HG02678 (cell line): Measurements from ENCODE around the gene MSLN.
A peak's percentile ranks its signal among the peaks of the same experiment; 100 is the strongest.
"Not testable (repeated sequence)": the region's sequence is repeated elsewhere in the genome, so short reads cannot be mapped to it uniquely, and the experiment has no call there.

Experiments used
- ATAC-seq: cut with Tn5 transposase; IDR thresholded peaks from one replicate; pipeline ENCODE4 v1.9.1; 2021; ENCODE audit warnings: mild to moderate bottlenecking, moderate library complexity; ENCODE audit not compliant: unreplicated experiment

MSLN gene

DNA sequence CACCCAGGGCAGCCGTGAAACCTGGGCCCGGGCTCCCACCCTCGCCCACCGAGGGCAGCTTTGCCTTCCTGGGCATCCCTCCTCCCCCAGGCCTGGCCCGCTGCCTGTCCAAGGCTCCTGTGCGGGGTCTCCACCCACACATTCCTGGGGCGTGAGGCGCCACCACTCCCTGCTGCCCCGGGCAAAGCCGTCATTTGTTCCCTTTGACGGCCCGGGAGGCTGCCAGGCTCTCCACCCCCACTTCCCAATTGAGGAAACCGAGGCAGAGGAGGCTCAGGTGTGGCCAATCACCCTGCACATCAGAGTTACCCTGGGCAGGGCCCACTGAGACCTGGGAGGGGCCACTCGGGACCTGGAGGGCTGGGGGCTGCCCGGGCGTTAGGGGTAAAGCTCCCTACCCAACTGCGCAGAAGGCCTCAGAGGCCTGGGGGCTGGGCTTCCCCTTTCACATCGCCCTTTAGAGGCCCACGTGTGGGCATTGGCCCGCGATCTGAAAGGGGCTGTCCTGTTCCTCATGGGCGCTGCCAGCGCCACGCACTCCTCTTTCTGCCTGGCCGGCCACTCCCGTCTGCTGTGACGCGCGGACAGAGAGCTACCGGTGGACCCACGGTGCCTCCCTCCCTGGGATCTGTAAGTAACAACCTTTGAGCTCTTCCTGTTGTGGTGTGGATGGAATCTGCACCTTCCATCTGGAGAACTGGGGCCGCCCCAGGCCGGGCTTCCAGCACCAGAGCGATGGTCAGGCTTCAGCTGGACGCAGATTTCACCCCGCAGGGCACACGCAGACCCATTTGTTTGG, at the start of gene MSLN:
Gene MSLN, plus strand, starts transcription at position 190 of the 799 bp plus-strand sequence. CDS start 1,947 bp downstream, outside the sequence.
- ATAC-seq, result no peak

- no peak for ATAC-seq
Observed at GRCh38 chr16:711084-711483, 49.5 kb upstream of the MSLN start.

DNA sequence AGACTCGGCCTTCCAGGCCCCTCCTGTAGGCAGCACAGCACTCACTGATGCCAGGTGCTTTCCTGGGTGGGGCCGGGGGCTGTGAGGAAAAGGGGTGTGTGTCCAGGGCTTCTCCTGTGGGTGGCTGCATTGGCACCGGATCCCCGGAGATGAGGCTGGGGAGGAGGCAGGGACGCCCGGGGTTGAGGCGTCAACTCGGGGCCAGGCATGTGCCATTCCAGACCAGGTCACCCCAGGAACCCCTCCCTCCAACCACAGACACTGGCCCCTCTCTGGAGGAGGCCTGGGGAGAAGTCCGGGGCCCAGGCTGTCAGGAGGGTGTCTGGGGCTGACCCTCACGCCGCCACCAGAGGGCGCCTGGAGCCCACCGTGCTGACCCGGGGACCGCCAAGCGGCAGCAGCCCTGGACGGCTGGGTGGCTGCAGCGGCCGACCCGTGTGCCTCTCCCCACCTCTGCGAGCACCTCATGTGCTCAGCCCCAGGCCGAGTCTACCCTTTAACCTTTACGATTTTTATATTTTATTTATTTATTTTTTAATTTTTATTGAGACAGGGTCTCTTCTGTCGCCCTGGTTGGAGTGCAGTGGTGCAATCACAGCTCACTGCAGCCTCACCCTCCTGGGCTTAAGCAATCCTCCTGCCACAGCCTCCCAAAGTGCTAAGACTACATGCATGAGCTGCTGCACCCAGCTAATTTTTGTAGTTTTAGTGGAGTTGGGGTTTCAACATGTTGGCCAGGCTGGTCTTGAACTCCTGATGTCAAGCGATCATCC, 48.8 kb upstream of the MSLN start:
- ATAC-seq, result no peak

DNA sequence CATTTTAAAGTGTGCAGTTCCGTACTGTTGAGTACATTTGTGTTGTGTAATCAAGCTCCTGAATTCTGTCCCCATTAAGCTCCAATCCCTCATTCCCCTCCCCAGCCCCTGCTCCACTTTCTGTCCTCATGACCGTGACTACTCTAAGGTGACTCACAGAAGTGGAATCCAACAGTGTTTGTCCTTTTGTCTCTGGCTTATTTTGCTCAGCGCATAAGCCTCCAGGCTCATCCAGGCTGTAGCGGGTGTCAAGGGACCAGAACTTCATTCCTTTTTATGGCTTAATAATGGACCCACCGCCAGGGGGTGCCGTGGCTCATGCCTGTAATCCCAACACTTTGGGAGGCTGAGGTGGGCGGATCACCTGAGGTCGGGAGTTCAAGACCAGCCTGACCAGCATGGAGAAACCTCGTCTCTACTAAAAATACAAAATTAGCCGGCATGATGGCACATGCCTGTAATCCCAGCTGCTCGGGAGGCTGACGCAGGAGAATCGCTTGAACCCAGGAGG, 47.7 kb upstream of the MSLN start:
- ATAC-seq, result not testable (repeated sequence)

- no peak for ATAC-seq
Observed at GRCh38 chr16:714079-714478, 46.5 kb upstream of the MSLN start.

GRCh38 chr16:714558-715476, 45.7 kb upstream of the MSLN start, which contains the start of gene METRN:
METRN (plus strand) TSS chr16:715118; CDS start chr16:715290, 172 bp downstream.
- peak; percentile 84 for ATAC-seq

- peak; percentile 15 for ATAC-seq
Observed at GRCh38 chr16:715477-716199, 44.9 kb upstream of the MSLN start.

- ATAC-seq, result no peak
Observed at GRCh38 chr16:716200-716568, 44.4 kb upstream of the MSLN start.

DNA sequence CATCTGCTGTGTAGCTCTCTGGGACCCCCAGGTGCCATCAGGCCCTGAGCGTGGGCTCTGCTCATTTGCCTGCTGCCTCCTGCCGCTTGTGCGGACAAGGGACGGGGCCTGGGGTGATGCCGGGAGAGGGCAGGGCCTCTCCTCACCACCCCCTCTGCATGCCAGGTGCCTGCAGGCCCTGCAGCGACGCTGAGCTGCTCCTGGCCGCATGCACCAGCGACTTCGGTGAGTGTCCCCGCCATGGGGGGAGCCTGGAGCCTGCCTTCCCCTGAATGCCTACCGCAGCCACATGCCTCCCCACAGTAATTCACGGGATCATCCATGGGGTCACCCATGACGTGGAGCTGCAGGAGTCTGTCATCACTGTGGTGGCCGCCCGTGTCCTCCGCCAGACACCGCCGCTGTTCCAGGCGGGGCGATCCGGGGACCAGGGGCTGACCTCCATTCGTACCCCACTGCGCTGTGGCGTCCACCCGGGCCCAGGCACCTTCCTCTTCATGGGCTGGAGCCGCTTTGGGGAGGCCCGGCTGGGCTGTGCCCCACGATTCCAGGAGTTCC, 43.7 kb upstream of the MSLN start:
- ATAC-seq, result no peak

DNA sequence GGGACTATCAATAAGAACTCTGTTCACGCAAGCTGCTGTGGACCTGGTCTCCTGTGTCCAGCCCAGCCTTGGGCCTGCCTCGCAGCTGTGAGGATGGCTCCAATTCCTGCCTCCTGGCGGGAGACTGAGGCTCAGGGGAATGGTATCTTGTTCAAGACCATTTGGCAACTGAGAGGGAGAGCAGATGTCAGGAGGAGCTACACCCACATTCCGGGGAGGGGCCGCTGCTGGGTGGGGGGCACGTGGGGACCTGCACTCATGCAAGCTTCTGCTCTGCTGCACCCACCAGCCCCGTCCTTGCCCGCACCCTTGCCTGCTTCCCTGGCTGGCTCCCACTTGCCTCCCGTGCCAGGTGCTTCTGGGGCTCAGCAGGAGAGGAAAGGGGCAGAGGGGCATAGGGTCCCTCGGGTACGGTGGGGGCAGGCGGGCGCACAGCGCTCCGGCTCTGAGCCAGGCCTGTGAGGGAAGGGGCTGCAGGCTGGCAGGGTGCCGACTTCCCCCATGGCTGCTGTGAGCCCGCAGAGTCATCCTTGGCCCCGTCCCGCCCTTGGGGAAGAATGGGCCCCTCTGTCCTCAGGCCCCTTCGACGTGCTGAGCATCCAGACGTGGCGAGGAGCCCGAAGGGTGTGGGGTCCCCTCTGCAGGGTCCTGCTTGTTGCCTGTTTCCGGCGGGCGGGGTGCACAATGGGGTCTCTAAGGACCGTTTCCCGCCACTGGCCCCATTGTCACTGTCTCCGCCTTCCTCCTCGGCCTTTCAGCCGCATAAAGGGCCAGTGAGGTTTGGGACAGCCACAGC, 42.9 kb upstream of the MSLN start:
- ATAC-seq, result no peak

- ATAC-seq, result no peak
Observed at GRCh38 chr16:718389-718788, 42.1 kb upstream of the MSLN start.

DNA sequence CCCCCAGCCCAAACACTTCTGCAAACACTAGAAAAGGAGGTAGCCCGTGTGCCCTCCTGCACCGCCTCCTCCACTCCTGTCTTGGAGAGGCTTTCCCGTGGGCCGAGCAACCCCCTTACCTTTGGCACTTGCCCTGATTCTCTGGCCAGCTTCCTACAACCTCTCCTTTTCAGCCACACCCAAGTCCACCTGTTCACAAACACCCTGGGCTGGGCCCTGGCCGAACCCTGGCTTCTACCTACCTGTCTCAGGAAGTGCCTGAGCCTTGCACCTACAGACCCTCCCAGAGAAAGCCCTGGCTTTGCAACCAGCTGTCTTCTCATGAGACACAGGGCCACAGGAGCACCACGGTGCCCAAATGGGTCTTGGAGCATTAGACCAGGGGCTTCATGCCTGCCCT, 41.6 kb upstream of the MSLN start:
- ATAC-seq, result no peak

- ATAC-seq, result no peak
Observed at GRCh38 chr16:719815-720446, 40.6 kb upstream of the MSLN start.

DNA sequence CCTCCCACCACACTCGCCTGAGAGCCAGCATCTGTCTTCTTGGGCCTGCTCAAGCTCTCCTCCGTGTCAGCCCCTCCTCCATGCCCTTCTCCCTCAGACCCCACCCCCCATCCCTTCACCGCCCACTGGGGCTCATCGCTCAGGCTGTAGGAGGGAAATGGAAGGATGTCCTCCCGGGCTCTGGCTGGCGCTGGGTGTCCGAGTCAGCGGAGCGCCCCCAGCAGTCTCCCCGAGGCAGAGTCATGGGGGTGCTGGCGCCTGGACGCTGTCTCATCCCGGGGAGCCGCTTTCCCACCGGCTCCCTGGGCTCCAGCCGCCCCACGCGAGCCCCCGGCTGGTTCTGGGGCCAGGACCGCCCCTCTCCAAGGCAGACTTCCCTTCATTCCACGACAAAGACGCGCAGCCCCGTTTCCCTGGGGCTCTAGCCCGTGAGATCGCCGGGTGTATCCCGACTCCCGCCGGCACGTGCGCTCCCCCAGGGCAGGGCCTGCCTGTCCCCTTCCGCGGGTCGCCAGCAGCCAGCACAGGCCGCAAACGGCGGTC, 40.0 kb upstream of the MSLN start:
- peak; percentile 22 for ATAC-seq

DNA sequence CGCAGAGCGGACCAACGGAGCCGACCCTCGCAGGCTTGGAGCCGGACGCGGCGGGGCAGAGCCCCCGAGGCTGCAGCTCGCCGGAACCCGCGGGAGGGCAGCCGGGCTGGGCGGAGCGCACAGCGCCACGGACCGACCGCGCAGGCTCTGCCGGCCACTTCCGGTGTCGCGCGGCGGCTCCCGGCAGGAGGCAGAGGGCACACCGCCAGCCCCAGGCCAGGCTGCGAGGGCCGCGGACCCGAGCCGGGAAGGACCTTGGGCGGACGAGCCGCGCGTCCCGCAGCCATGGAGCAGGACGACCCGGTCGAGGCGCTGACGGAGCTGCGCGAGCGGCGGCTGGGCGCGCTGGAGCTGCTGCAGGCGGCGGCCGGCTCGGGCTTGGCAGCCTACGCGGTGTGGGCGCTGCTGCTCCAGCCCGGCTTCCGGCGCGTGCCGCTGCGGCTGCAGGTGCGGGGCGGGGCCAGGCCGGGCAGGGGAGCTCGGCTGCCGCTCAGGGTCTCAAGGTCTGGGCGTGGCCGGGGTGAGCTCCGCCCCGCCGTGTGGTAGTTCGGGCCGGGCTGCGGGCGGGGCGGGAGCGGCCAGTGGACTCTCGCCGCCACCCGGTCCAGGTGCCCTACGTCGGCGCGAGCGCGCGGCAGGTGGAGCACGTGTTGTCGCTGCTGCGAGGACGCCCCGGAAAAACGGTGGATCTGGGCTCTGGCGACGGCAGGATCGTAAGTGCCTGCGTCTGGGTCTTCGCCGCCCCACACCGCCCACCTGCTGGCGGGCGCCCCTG, 39.4 kb upstream of the MSLN start, which contains the start of gene ANTKMT:
Gene ANTKMT, plus strand, starts transcription at position 157 of the 775 bp plus-strand sequence. Its CDS starts 129 bp downstream, at position 286.
- ATAC-seq, result peak; percentile 76

DNA sequence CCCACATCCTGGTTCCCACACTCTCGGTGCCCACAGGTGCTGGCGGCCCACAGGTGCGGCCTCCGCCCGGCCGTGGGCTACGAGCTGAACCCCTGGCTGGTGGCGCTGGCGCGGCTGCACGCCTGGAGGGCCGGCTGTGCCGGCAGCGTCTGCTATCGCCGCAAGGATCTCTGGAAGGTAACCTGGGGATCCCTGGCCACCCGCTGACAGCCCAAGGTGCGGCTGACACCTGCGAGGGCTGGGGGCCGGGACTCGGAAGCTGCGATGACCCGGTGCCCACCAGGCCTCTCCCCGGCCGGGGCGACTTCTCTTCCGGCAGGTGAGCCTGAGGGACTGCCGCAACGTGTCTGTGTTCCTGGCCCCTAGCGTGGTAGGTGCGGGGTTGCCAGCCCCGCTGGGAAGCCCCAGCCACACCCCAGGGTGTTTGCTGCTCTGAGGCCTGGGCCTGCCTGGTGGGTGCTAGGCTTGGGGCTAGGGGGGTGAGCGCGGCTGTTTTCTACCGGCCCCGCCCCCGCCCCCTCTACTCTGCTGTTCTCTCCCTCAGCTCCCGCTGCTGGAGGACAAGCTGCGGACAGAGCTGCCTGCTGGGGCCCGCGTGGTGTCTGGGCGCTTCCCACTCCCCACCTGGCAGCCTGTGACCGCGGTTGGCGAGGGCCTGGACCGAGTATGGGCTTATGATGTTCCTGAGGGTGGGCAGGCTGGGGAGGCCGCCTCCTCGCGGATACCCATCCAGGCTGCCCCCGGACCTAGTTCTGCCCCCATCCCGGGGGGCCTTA, 38.6 kb upstream of the MSLN start:
- ATAC-seq, result no peak
